Measurements from ENCODE around the gene EPAS1.

Gene EPAS1

GRCh38 chr2:46338674-46339073, 41.5 kb downstream of the EPAS1 start:
- in situ Hi-C loops (cut with MboI; ENCODE audit: low sequenced_read_pairs): no loop called here

GRCh38 chr2:46339200-46339599, 42.0 kb downstream of the EPAS1 start:
- in situ Hi-C loops (cut with MboI; ENCODE audit: low sequenced_read_pairs): no loop called here

- in situ Hi-C loops (cut with MboI; ENCODE audit: low sequenced_read_pairs): no loop called here
Observed at GRCh38 chr2:46339676-46340459, 42.7 kb downstream of the EPAS1 start.

- in situ Hi-C loops (cut with MboI; ENCODE audit: low sequenced_read_pairs): no loop called here
Observed at GRCh38 chr2:46340740-46341420, 43.7 kb downstream of the EPAS1 start.

- in situ Hi-C loops (cut with MboI; ENCODE audit: low sequenced_read_pairs): no loop called here
Observed at GRCh38 chr2:46342566-46343315, 45.5 kb downstream of the EPAS1 start.

- in situ Hi-C loops (cut with MboI; ENCODE audit: low sequenced_read_pairs): no loop called here
Observed at GRCh38 chr2:46344706-46345105, 47.5 kb downstream of the EPAS1 start.

- in situ Hi-C loops (cut with MboI; ENCODE audit: low sequenced_read_pairs): no loop called here
Observed at GRCh38 chr2:46345775-46346174, 48.6 kb downstream of the EPAS1 start.

DNA sequence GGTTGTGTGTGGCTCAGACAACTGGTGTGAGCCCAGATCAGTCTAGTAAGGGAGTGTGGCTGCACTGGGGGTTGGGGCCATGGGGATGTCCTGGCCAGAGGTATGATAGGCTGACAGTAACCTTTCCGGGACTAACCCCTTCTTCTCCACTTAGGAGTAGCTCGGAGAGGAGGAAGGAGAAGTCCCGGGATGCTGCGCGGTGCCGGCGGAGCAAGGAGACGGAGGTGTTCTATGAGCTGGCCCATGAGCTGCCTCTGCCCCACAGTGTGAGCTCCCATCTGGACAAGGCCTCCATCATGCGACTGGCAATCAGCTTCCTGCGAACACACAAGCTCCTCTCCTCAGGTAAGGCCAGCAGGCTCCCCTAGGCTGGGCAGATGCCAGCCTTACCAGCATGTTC, 49.5 kb downstream of the EPAS1 start:
- in situ Hi-C loops (cut with MboI; ENCODE audit: low sequenced_read_pairs): no loop called here

DNA sequence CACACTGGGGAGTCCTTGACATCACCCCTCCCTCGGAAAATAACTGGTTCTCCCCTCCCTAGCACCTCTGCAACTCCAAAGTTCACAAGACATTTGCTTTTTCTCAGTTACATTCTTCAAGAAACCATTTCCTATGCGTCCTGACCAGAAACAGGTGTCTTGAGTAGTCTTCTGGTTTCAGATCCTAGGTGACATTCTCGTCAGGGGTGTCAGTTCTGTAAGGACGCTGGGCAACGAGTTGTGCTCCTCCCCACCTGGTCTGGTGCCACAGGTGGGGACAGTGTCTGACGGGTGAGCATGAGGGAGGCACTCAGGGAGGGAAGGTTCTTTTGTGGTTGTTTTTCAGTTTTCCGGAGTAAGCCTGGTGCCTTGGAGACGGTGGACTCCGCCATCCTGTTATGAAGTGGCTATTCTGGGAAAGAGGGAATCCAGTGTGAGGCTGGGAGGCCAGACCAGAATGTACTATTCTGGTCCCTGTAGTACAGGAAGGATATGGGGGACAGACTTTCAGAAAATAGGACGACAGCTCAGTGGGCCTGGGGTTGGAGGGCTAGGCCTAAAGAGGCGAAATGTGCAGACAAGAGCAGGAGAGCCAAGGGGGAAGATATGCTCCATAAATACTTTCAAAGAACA, 50.6 kb downstream of the EPAS1 start:
- in situ Hi-C loops (cut with MboI; ENCODE audit: low sequenced_read_pairs): no loop called here

- in situ Hi-C loops (cut with MboI; ENCODE audit: low sequenced_read_pairs): no loop called here
Observed at GRCh38 chr2:46349115-46349547, 51.9 kb downstream of the EPAS1 start.

- in situ Hi-C loops (cut with MboI; ENCODE audit: low sequenced_read_pairs): no loop called here
Observed at GRCh38 chr2:46350029-46350689, 53.0 kb downstream of the EPAS1 start.

DNA sequence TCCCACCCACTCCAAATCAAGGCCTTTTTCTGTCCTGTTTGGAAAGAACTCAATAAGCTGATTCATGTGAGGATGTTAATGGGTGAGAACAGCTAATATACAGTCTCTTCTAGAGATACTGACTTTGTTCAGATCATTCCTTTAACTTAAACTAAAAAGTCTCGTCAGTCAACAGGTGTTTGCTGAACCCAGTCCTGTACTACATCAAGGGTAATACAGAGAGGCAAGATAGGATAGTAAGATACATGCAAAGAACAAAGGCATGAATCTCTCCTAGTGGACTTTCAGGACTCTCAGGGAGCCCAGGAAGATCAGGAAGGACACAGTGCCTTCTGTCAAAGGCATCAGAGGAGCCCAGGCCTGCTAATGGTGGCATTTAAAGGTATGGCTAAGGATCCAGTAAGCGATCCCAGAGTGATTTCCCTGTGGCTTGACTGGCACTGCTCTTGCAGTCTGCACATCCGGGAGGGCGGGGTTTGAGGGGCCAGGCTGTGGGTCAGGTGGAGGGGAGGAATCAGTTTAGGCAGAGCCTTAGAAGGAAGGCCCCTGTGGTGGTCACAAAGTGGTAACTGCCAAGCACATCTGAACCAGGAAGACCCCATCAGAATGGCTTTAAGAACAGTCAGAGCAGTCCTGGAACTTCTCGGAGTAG, 54.0 kb downstream of the EPAS1 start:
- in situ Hi-C loops (cut with MboI; ENCODE audit: low sequenced_read_pairs): no loop called here

DNA sequence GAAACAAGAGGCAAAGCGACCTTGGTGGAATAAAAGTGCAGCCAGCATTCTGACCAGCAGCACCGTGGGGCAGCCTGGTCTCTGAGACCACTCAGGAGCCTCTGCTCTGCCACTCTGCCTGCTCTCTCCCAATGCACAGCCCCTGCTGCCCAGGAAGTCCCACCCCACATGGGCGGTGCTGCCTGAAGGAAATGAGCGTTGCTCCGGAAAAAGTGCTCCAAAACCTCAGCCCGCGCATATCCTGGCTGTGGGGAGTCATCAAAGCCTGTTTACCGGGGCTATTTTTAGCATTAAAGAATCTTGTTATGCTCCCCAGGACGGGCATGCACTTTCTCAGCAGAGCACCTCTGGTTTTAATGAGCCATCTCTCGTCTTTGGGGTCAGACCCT, 54.5 kb downstream of the EPAS1 start:
- in situ Hi-C loops (cut with MboI; ENCODE audit: low sequenced_read_pairs): no loop called here

DNA sequence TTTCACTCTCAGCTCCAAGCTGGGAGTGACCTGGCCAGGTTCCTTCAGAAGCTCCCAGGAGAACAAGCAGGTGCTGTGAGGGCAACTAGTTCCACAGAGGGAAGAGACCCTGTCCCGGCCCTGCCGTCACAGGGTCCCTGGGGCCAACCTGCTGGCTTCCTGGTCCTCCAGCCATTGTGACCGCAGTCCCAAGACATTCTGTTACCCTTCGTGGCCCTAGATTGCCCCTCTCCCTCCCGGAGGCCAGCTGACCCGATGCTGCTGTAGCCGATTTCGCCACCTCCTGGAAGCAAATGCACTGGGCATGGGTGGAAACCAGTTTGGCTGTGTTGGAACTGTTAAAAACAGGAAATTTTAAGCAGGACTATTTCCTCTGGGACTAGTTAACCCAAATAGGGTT, 55.4 kb downstream of the EPAS1 start:
- in situ Hi-C loops (cut with MboI; ENCODE audit: low sequenced_read_pairs): no loop called here

- in situ Hi-C loops (cut with MboI; ENCODE audit: low sequenced_read_pairs): no loop called here
Observed at GRCh38 chr2:46353509-46353908, 56.3 kb downstream of the EPAS1 start.

- in situ Hi-C loops (cut with MboI; ENCODE audit: low sequenced_read_pairs): no loop called here
Observed at GRCh38 chr2:46355756-46356155, 58.5 kb downstream of the EPAS1 start.

GRCh38 chr2:46356991-46357390, 59.8 kb downstream of the EPAS1 start:
- in situ Hi-C loops (cut with MboI; ENCODE audit: low sequenced_read_pairs): no loop called here

DNA sequence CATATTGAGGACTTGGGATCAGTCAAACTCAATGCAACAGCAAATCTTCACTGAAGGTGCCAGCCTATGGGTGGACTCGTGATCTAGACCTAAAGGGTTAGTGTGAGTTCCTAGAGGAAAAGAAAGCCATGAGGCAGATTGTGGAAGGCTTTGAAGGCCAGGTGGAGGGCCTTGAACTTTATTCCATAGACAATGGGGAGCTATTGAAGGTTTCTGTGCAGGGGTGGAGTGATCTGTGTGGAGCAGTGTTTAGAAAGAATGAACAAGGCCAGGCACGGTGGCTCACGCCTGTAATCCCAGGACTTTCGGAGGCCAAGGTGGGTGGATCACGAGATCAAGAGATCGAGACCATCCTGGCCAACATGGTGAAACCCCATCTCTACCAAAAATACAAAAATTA, 61.5 kb downstream of the EPAS1 start:
- in situ Hi-C loops (cut with MboI; ENCODE audit: low sequenced_read_pairs): no loop called here

DNA sequence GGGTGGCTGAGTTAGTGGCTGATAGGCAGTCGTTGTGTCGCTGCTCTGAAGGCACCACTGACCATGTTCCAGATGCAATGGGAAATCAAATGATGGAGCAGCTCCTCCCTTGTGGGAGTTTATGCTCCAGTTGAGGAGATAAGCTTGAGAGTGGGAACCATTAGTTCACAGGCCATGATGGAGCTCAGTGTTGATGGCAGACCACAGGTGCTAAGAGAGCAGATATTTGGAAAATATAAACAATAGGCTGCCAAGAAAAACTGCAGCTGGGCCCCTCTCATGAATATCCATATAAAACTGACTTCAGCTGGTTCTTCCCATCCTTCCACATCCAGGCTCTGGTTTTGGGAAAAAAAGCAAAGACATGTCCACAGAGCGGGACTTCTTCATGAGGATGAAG, 63.1 kb downstream of the EPAS1 start:
- in situ Hi-C loops (cut with MboI; ENCODE audit: low sequenced_read_pairs): no loop called here

DNA sequence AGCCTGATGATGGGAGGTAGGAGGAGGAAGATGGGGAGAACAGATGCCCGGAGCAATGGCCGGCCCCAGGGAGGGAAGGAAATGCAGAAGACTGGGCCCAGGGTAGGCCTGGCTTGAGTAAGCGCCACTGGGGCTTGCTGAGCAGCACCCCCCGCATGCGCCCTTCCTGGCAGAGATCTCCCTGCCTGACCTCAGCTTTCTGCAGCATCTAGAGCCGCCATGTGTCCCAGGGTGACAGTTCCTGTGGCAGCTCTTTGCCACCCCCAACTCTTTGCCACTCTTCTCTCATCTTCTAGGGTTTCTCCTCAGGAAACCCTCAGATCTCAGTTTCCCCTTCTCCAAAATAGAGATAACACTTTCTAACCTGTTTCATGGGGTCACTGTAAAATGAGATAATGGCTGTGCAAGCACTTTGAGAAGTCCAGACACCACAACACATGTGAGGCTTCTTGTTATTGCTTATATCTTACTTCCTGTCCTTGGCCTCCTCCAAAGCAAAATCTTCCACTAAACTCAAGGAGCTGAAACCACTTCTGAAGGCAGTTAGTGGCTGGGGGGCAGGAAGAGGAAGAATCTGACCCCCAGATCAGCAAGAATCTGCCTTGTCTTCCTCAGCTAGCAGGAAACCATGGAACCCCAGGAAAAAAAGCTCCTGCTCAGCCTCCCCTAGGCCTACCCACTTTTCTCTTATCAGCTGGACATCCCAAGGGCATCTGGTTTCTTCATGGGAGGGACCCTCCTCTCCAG, 64.9 kb downstream of the EPAS1 start:
- in situ Hi-C loops (cut with MboI; ENCODE audit: low sequenced_read_pairs): no loop called here

All from HL-60/S4 (cell line).